ENCODE measurements around the gene YKT6. TPM values are rescaled to one million over a fixed set of nuclear protein-coding genes. Genes with fewer than 3 reads are reported as not detected.

Gene YKT6
- total and polyA plus RNA-seq, 2 experiments from 2014 or later, result 33.5 to 114 TPM

DNA sequence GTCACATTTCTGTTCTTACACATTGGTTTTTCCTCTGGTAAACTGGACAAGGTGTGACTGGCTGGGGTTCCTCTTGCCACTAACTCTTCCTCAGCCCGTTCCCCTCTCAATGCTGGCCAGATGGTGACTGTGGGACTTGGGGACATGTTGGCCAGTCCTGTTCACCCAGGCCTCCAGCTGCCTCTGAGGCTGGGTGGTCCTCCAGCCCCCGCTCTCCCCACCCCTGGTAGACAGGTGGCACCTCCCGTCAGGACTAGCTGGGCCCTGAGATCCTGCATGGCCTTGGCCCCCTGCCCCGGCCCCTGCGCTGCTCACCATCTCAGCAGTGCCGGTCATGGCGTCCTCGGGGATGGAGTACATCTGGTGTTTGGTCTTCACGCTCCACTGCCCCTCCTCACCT lies 48.8 kb upstream of the YKT6 start:
- Mint-ChIP-seq H3K27ac (no peak overlapping the region), H3K4me1 (peaks cover 11% of the 10 kb centered on the region), H3K27me3 (ENCODE audit: insufficient read depth, low read depth, poor library complexity) (peaks cover 9% of the 10 kb centered on the region), H3K4me3 (no peak overlapping the region), H3K9me3 (no peaks in the 10 kb centered on the region), H3K36me3 (ENCODE audit: low read depth) (no peaks in the 10 kb centered on the region)
- no peak for DNase-seq (ENCODE audit: low spot score)
- Histone ChIP-seq H3K79me2 (replicated peaks; ENCODE audit: insufficient read depth) (no peaks in the 10 kb centered on the region), H3K27ac (ENCODE audit: low read depth) (no peak overlapping the region), H3K36me3 (ENCODE audit: insufficient read depth) (no peaks in the 10 kb centered on the region), H3K4me3 (no peak overlapping the region), H3K27me3 (ENCODE audit: insufficient read depth) (0 out of 2 replicates have a peak, but pooled peaks cover 2% of the 10 kb centered on the region), H2AFZ (no peak overlapping the region), H3K9me2 (ENCODE audit: insufficient read depth) (no peaks in the 10 kb centered on the region), H3F3A (replicated peaks; ENCODE audit: low read depth) (no peaks in the 10 kb centered on the region), H4K20me1 (replicated peaks; ENCODE audit: insufficient read depth) (no peaks in the 10 kb centered on the region), H3K4me2 (no peak overlapping the region), H3K4me1 (ENCODE audit: insufficient read depth) (peaks cover 3% of the 10 kb centered on the region)
- ATAC-seq, result no peak
- TF ChIP-seq STAT1 (IDR thresholded peaks at IDR 0.05; ENCODE audit: unreplicated experiment) (no peak), ZNF331 (CRISPR knock-in tag; IDR thresholded peaks at IDR 0.05; ENCODE audit: low read depth) (no peak), POLR2AphosphoS5 (IDR thresholded peaks at IDR 0.05; ENCODE audit: low read depth) (no peak), ZNF462 (CRISPR knock-in tag; IDR thresholded peaks at IDR 0.05) (no peak), CREB1 (CRISPR knock-in tag; IDR thresholded peaks at IDR 0.05; ENCODE audit: low read depth) (no peak), EZH2phosphoT487 (IDR thresholded peaks at IDR 0.05; ENCODE audit: unreplicated experiment) (no peak), EZH2 (IDR thresholded peaks at IDR 0.05; ENCODE audit: low read depth, unreplicated experiment) (no peak), ZNF114 (CRISPR knock-in tag; IDR thresholded peaks at IDR 0.05) (no peak)
- TF ChIP-seq, protein P1, sequence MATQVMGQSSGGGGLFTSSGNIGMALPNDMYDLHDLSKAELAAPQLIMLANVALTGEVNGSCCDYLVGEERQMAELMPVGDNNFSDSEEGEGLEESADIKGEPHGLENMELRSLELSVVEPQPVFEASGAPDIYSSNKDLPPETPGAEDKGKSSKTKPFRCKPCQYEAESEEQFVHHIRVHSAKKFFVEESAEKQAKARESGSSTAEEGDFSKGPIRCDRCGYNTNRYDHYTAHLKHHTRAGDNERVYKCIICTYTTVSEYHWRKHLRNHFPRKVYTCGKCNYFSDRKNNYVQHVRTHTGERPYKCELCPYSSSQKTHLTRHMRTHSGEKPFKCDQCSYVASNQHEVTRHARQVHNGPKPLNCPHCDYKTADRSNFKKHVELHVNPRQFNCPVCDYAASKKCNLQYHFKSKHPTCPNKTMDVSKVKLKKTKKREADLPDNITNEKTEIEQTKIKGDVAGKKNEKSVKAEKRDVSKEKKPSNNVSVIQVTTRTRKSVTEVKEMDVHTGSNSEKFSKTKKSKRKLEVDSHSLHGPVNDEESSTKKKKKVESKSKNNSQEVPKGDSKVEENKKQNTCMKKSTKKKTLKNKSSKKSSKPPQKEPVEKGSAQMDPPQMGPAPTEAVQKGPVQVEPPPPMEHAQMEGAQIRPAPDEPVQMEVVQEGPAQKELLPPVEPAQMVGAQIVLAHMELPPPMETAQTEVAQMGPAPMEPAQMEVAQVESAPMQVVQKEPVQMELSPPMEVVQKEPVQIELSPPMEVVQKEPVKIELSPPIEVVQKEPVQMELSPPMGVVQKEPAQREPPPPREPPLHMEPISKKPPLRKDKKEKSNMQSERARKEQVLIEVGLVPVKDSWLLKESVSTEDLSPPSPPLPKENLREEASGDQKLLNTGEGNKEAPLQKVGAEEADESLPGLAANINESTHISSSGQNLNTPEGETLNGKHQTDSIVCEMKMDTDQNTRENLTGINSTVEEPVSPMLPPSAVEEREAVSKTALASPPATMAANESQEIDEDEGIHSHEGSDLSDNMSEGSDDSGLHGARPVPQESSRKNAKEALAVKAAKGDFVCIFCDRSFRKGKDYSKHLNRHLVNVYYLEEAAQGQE (IDR thresholded peaks at IDR 0.05; ENCODE audit: unreplicated experiment), result no peak
